HG03064 (cell line): ENCODE measurements around the gene LCNL1.
"Not testable (repeated sequence)": the region's sequence is repeated elsewhere in the genome, so short reads cannot be mapped to it uniquely, and the experiment has no call there.

Source experiments
- ATAC-seq: cut with Tn5 transposase; IDR thresholded peaks from one replicate; pipeline ENCODE4 v1.9.1; 2021; ENCODE audit warnings: low read depth; ENCODE audit not compliant: unreplicated experiment

LCNL1 gene

DNA sequence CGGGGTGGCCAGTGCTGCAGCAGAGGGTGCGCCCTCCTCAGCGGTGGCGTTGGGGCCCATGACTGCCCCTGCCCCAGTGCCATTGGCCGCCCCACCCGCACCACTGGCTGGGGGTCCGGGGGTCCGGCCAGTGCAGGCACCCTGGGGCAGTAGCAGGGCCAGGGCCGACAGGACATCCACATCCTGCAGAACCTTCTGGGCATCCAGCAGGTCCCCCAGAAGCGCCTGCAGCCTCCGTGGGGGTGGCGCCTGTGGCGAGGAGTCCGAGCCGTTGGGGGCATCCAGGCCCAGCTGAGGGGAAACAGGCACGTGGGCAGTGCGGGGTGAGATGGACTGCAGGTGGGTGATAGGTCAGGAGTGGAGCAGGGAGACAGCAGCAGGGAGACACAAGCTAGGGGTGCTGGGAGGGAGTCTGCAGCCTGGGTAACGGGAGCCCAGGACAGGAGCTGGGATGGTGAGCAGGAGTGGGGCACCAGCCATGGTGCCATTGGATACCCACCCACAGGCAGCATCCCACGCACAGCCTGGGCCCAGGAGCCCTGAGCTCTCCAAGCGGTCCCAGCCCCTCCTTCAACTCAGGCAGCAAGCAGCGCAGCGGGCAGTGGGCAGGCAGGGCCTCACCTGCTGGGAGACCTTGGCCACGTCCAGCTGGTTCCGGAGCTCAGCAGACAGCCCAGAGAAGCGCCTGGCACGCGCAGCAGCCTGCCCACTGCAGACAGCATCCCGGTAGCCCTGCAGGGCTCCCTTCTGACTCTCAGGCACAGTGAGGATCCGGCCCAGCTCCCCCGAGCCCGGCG is 38.2 kb downstream of the LCNL1 start:
- ATAC-seq: no peak

DNA sequence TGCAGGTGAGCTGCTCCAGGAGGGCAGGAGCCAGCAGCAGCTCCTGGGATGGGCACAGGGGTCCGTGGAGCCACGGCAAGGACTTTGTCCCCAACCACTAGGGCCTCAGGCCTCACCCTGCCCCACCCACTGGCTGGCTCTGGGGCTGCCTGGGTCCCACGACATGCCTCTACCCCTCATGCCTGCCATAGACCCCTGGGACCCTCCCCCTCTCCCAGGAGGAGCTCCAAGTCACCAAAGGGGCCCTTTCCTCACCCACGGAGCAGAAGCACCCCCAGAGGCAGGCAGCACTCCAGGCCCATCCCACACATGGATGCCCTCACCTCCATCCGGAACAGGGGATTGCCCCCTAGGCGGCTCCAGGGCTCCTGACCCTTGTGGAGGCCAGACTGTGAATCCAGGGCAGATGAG is 38.8 kb downstream of the LCNL1 start:
- ATAC-seq: no peak

DNA sequence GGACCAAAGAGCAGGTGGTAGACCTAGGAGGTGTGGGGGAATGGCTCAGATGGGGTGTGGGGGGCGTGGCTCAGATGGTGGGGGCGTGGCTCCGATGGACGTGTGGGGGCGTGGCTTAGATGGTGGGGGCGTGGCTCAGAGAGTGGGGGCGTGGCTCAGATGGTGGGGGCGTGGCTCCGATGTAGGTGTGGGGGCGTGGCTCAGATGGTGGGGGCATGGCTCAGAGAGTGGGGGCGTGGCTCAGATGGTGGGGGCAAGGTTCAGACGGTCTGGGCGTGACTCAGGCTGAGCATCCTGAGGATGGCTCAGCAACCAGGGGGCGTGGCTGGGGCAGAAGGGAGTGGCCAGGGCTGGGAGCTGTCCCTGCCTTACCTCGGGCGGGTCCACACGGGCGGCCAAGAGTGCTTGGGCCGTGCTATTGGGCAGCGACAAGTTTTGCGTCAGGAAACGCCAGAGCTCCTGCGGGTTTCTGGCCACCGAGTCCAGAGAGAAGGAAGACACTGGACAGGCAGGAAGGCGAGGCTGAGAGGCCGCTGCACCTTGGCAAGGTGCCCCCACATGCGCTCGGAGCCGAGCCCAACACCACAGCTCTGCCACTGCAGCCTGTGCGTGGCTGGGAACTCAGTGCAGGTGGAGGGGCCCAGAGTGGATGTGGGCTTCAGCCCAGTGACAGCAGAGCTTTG is 39.3 kb downstream of the LCNL1 start:
- no peak for ATAC-seq

GRCh38 chr9:137022662-137023008 is 39.8 kb downstream of the LCNL1 start:
- no peak for ATAC-seq

DNA sequence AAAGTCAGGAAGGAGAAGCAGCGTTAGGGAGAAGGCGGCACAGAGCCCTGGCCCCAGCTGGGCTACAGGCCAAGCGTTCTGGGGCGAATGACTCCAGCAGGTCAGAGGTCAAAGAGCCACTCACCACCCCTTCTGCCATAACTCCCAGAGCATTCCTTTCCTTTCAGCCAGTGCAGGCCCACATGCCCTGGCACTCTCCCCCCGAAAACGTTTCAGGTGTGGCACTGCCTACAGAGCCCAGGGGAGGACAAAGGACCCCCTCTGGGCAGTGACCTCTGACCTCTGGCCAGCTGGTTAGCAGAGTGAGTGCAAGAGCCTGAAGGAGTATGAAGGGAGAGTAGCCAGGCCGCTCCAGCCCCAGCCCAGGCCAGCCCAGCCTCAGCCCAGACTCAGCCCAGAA is 40.4 kb downstream of the LCNL1 start:
- ATAC-seq: no peak

- ATAC-seq: no peak
Measured at GRCh38 chr9:137023583-137023991, 40.8 kb downstream of the LCNL1 start.

DNA sequence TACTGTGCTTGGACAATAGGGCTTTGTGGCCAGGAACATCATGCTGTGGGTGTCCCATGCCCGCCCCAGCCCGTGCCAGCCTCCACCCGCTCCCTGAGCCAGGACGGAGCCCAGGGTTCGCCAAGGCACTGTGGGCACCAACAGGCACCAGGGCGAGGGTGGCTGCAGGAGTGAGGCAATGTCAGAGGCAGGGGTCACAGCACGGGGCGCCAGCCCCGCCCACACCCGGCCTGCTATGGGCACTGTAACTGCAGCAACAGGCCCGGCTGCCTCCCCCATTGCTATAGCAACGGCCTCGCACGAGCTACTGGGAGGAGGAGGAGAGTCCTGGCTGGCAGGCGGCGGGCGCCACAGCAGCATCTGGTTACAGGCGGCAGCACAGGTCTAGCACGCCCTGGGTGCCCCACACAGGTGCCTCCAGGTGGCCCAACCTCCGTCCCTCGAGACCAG is 42.7 kb downstream of the LCNL1 start:
- no peak for ATAC-seq

DNA sequence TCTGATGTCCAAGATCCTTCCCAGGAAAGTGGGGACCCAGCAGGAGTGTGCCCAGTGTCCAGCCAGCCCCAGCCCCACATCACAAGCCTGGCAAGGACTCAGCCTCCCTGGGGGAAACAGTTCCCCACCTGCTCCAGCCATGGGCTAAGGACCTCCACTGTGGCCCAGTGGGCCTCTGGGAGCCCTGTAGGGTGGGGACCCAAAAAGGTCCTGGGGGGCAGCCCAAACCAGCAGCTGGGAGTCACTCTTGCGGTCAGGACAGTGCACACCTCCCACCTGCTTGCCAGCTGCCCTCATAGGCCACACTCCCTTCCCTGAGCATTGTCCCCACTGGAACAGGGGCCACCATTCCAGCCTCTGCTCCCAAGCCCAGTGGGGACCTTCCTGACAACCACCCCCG is 43.6 kb downstream of the LCNL1 start:
- no peak for ATAC-seq

DNA sequence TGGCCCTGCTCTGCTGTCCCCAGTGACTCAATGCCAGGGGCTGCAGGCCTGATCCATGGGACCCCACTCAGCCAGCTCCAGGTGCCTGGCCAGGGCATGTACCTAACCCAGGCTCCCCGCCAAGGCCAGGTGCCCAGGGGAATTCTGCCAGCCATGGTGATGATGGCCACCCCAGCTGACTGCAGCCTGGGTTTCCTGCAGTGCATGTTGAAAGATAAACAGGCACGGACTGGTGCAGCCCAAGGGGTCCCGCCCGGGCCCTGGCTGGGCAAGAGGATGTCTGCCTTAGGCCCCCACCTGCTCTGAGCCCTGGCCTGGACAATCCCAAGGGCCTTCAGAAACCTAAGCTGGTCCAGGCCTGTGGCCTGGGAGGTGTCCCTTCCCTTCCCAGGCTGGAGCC is 44.0 kb downstream of the LCNL1 start:
- no peak for ATAC-seq

GRCh38 chr9:137027369-137028262 is 44.8 kb downstream of the LCNL1 start, which contains the start of gene ABCA2:
TSS of gene ABCA2 (minus strand) at chr9:137028237. CDS start at chr9:137028140, 97 bp downstream.
- ATAC-seq: no peak

DNA sequence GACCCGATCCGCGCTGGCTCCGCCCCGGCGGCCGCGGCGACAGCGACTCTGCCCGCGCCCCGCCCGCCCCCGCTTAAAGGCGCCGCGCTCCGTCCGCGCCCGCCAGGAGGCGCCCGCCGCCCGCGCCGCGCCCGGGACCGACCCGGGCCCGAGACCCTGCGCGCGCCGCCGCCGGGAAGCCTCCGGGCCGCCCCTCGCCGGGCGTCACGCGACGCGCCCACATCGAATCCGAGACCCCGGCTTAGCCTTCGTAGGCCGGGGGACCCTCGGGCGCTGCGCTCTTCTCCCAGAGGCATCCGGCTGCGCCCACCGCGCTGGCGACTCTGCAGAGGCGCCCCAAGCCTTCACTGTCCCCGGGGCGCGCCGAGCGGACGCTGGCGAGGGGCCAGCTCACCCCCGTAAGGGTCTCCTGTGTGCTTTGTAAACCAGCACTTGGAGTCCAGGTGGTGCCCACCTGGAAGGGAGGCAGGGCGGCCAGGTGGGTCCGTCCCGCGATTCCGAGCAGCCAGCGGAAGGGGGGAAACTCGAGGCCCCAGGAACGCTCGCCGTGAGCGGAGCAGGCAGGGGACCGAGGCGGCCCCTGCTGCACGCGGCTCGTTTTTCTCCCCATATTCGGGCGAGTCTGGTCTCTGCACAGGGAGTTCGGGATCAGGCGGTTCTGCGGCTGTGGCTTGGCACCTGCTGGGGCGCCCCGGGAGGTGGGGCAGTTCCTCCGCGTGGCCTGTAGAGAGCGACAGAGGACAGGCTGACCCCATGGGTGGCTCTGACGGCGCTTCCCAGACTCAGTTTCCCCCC is 45.7 kb downstream of the LCNL1 start:
- ATAC-seq: no peak

DNA sequence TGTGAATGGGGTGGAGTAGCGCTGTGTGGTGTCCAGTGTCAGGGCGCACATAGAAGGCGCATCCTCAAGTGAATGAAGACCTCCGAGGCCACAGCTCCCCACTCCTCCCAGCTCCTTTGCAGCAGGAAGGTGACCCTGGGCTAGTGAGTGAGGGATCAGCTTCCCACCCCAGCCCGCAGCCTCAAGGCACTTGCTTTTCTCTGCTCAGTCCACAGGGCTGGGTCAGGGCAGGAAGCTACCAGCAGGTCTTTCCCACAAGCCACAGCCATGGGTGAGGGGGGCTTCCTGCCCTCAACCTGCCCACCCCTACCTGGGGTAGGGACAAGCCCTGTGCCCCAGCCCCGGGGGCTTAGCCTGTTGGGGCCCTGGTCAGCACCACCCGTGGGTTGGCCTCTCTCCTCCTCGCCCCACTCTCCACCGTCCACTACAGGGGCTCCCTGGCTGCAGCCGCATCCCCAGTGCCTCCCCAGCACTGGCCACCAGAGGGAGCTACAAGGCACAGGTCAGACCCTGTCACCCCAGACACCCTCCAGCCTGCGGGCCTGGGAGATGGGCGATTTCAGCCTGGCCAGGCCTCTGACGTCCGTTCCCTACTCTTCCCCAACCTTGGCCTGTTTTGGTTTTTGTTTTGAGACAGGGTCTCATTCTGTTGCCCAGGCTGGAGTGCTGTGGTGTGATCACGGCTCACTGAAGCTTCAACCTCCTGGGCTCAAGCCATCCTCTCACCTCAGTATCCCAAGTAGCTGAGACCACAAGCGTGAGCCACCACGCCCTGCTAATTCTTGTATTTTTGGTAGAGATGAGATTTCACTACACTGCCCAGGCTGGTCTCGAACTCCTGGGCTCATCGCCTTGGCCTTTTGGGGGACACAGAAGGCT is 46.5 kb downstream of the LCNL1 start:
- ATAC-seq: no peak

- no peak for ATAC-seq
Measured at GRCh38 chr9:137030006-137030405, 47.2 kb downstream of the LCNL1 start.

GRCh38 chr9:137030538-137031527 is 48.0 kb downstream of the LCNL1 start:
- no peak for ATAC-seq

DNA sequence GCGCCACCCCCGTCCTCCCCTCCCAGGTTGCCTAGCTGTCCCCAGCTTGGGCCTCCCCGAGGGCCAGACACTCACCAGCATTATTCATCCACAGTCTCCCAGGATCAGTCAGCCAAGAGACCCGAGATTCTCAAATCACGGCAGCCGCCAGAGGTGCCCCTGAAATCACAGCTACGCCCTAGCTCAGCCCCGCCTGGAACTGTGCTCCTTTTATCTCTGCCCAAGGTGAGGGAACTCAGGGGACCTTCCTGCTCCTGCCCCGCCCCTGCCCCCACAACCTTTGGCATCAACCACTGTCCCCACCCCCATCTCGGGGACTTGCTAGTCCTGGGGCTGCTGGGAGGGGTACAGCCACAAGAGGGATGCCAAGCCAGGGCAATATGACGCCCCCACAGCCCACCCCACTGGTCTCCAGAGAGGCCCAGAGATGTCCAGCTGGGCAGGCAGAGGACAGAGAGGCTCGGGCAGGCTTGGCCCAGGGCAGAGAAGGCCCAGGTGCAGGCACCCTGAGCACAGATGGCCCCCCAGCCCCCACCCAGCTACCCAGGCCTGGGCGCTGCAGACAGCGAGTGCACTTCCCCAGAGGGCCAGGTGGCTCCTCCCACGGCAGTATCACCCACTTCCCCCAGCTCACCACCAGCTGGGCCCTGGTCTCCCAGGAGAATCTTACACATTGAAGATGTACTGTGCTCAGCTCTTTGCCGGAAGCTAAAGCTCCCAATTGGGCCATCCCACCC is 49.3 kb downstream of the LCNL1 start, which contains the start of gene FUT7:
FUT7 (minus strand) TSS at position 185 of the 737 bp plus-strand sequence; CDS start at position 88, 97 bp downstream.
- ATAC-seq: no peak

- ATAC-seq: no peak
Measured at GRCh38 chr9:137032858-137033257, 50.1 kb downstream of the LCNL1 start.

GRCh38 chr9:137033481-137033880 is 50.7 kb downstream of the LCNL1 start:
- not testable (repeated sequence) for ATAC-seq
